Measurements from ENCODE around the gene CARMIL1.
A peak's percentile ranks its signal among the peaks of the same experiment; 100 is the strongest.

The CARMIL1 gene

DNA sequence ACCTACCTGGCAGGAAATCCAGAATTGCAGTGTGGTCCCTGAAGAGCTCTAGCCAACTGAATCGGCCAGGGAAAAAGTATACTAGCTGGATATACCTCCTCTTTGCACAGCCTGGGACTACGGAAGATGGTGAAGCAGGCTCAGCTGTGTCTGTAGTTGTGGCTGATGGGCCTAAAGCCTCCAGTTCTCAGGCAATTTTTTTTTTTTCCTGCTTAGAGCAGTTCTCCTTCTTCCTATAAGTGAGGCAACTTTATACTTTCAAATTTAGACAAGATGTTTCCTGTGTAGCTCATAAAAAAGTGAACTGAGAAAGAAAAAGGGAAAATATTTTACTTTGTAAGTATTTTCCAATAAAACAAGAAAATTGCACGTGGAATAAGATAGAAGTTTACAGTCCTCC lies 172.9 kb downstream of the CARMIL1 start:
- no peak overlapping the region for H3K9ac ChIP-seq (ENCODE audit: low read depth, low read length)
- no peaks in the 10 kb centered on the region for H3K27me3 ChIP-seq (ENCODE audit: control insufficient read depth, insufficient read depth, low read length)
- H3K4me1 ChIP-seq (ENCODE audit: control insufficient read depth, insufficient read depth, low read length) = peaks cover 2% of the 10 kb centered on the region
- H3K4me3 ChIP-seq (ENCODE audit: low read length) = no peak overlapping the region
- no peaks in the 10 kb centered on the region for H3K9me3 ChIP-seq (replicated peaks; ENCODE audit: low read length)
- no peak overlapping the region for H3K4me2 ChIP-seq (ENCODE audit: low read length)
- no peaks in the 10 kb centered on the region for H3K36me3 ChIP-seq (ENCODE audit: insufficient read depth, low read length)

DNA sequence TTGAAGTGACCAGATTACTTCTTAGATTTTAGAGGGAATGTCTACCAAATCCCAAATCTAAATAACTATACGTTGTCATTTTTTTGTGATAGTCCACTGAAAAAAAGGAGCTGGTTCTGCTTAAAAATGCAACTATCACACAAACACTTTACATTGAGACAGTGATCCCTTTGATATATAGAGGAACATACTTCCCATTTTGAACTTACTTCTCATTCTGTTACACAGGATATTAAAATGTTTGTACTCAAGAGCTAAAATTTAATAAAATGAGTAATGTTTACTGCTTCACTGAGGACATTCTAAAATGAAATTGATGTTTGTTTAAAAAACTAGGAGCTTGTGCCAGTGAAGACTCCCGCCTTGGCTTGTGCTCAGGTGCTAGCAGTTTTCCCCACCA lies 174.1 kb downstream of the CARMIL1 start:
- H3K4me1 ChIP-seq (ENCODE audit: control insufficient read depth, insufficient read depth, low read length) = peaks cover 7% of the 10 kb centered on the region
- no peak overlapping the region for H3K4me3 ChIP-seq (ENCODE audit: low read length)
- no peaks in the 10 kb centered on the region for H3K36me3 ChIP-seq (ENCODE audit: insufficient read depth, low read length)
- no peak overlapping the region for H3K4me2 ChIP-seq (ENCODE audit: low read length)
- no peak overlapping the region for H3K9ac ChIP-seq (ENCODE audit: low read depth, low read length)
- no peaks in the 10 kb centered on the region for H3K27me3 ChIP-seq (ENCODE audit: control insufficient read depth, insufficient read depth, low read length)
- H3K9me3 ChIP-seq (replicated peaks; ENCODE audit: low read length) = no peaks in the 10 kb centered on the region

DNA sequence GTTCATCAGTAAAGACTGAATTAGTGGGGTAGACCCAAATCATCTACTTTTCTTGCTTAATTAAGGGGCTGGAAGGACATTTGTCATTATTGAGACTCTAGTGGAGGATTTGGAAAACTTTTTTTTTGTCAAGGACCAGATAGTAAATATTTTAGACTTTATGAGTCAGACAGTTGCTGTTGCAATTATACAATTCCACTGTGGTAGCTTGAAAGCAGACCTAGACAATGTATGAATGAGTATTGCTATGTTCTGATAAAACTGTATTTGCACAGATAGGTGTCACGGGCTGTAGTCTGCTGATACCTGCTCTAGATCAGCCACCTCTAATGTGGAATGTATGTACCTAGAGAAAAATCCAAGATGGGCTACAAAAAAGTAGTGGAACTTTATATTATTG lies 175.0 kb downstream of the CARMIL1 start:
- no peaks in the 10 kb centered on the region for H3K36me3 ChIP-seq (ENCODE audit: insufficient read depth, low read length)

DNA sequence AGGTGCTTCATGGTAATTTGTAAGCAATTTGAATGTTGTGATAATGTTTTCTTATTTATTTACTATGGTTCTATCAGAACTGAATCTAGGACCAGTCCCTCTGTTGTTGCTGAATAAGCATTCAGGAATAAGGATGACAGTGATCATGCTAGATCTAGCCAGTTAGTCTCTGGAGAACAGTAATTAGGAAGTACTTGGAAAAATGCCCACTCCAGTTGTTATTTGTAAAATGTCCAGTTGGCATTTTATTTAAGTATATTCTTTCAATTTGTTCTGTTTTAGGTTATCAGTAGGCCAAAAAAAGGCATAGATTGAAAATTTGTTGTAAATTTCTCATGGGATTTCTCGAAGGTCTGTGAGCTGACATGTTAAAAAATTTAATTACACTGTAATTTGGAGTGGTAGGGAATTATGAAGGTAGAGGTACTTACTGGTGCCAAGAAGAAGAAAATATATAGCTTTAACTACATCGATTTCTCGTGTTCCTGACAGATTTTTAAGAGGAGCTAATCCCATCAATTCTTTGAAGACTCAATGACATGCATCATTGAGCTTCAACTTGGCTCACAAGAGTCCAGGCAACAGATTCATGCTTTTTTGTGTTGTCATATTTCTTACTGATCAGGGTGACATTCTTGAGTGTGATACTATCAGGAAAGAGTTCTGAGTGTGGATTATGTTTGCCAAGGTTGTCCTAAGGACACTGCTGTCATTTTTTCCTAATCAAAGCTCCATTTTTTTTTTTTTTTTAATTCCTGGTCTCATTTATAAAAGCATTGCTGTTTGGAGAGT lies 177.3 kb downstream of the CARMIL1 start:
- no peak overlapping the region for H3K9ac ChIP-seq (ENCODE audit: low read depth, low read length)
- no peaks in the 10 kb centered on the region for H3K9me3 ChIP-seq (replicated peaks; ENCODE audit: low read length)
- no peaks in the 10 kb centered on the region for H3K27me3 ChIP-seq (ENCODE audit: control insufficient read depth, insufficient read depth, low read length)
- no peak overlapping the region for H3K4me3 ChIP-seq (ENCODE audit: low read length)
- no peak overlapping the region for H3K4me2 ChIP-seq (ENCODE audit: low read length)
- H3K36me3 ChIP-seq (ENCODE audit: insufficient read depth, low read length) = no peaks in the 10 kb centered on the region
- peaks cover 13% of the 10 kb centered on the region for H3K4me1 ChIP-seq (ENCODE audit: control insufficient read depth, insufficient read depth, low read length)

More for the DNA sequence above, 175.0 kb downstream of the CARMIL1 start:
- no peak overlapping the region for H3K9ac ChIP-seq (ENCODE audit: low read depth, low read length)
- no peak overlapping the region for H3K4me2 ChIP-seq (ENCODE audit: low read length)
- H3K9me3 ChIP-seq (replicated peaks; ENCODE audit: low read length) = no peaks in the 10 kb centered on the region
- H3K27me3 ChIP-seq (ENCODE audit: control insufficient read depth, insufficient read depth, low read length) = no peaks in the 10 kb centered on the region
- no peak overlapping the region for H3K4me3 ChIP-seq (ENCODE audit: low read length)
- H3K4me1 ChIP-seq (ENCODE audit: control insufficient read depth, insufficient read depth, low read length) = peaks cover 13% of the 10 kb centered on the region

DNA sequence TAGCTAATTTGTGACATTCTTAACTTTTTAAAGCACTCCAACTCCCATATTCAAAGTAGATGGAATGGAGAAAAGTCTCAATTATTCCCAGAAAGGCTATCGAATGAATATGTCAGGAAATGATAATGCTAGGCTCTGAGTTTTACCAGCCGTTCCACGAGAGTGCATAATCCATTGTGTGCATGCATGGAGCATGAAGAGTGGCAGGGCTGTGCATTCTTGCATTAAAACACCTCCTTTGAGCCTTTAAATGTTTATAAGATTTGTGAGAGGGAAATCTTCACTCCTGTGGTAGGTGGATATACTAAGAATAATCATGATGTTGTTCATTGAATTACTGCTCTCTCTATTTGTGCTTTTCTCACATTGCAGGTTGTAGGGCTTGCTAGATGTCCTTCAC lies 178.3 kb downstream of the CARMIL1 start:
- H3K4me2 ChIP-seq (ENCODE audit: low read length) = no peak overlapping the region
- no peaks in the 10 kb centered on the region for H3K9me3 ChIP-seq (replicated peaks; ENCODE audit: low read length)
- no peaks in the 10 kb centered on the region for H3K27me3 ChIP-seq (ENCODE audit: control insufficient read depth, insufficient read depth, low read length)
- no peak overlapping the region for H3K9ac ChIP-seq (ENCODE audit: low read depth, low read length)
- no peak overlapping the region for H3K4me3 ChIP-seq (ENCODE audit: low read length)
- no peaks in the 10 kb centered on the region for H3K36me3 ChIP-seq (ENCODE audit: insufficient read depth, low read length)
- H3K4me1 ChIP-seq (ENCODE audit: control insufficient read depth, insufficient read depth, low read length) = peaks cover 13% of the 10 kb centered on the region

DNA sequence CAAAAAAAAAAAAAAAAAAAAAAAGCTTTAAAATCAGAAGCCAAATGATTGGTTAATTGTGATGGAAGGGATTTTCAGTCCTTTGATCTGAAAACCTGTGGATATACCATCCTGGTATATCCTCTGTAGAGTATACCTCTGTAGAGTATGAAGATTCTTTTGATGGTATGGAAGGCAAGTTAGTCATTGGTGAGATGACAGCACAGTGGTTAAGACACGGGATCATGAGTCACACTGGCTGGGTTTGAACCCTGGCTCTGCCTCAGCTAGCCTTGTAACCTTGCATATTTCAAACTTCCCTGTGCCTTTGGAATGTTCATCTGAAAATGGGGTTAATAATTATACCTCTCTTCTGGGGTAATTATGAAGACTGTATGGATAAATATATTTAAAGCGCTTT lies 179.3 kb downstream of the CARMIL1 start:
- Histone ChIP-seq H3K9ac (ENCODE audit: low read depth, low read length) (no peak overlapping the region), H3K4me2 (ENCODE audit: low read length) (peak overlapping the region; percentile 24), H3K36me3 (ENCODE audit: insufficient read depth, low read length) (no peaks in the 10 kb centered on the region), H3K4me3 (ENCODE audit: low read length) (no peak overlapping the region), H3K9me3 (replicated peaks; ENCODE audit: low read length) (no peaks in the 10 kb centered on the region), H3K4me1 (ENCODE audit: control insufficient read depth, insufficient read depth, low read length) (peaks cover 13% of the 10 kb centered on the region), H3K27me3 (ENCODE audit: control insufficient read depth, insufficient read depth, low read length) (no peaks in the 10 kb centered on the region)

DNA sequence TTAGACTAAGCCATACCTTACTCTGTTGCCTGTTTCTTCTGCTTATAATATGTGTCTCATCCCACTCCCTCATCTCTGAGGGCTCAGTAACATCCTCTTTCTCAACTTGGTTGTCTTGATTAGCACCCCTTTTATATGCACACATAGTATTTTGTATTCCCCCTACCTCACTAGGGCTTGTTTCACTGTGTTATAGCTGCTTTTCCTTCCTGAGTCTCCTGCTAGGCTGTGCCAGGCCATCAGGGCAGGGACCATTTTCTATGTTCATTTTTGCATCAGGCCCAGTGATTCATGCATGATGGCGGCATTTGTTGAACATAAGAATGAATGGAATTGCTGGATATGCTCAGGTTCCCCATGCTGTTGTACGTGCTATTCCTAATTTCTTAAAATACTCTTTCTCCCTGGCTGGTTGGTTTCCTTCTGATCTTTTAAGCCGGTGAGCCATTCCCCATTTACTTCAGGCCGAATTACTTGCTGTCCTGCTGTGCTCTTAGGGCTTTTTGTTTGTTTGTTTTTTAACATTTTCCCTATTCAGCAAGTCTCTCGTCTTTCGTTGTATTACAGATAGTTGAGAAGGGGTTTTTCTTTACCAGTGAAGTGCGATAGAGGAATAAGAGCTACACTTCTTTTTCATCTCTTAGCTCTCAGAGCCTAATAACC lies 183.2 kb downstream of the CARMIL1 start:
- no peaks in the 10 kb centered on the region for H3K36me3 ChIP-seq (ENCODE audit: insufficient read depth, low read length)
- no peaks in the 10 kb centered on the region for H3K27me3 ChIP-seq (ENCODE audit: control insufficient read depth, insufficient read depth, low read length)
- no peak overlapping the region for H3K4me3 ChIP-seq (ENCODE audit: low read length)
- H3K4me2 ChIP-seq (ENCODE audit: low read length) = no peak overlapping the region
- H3K4me1 ChIP-seq (ENCODE audit: control insufficient read depth, insufficient read depth, low read length) = peaks cover 11% of the 10 kb centered on the region
- no peak overlapping the region for H3K9ac ChIP-seq (ENCODE audit: low read depth, low read length)
- no peaks in the 10 kb centered on the region for H3K9me3 ChIP-seq (replicated peaks; ENCODE audit: low read length)

DNA sequence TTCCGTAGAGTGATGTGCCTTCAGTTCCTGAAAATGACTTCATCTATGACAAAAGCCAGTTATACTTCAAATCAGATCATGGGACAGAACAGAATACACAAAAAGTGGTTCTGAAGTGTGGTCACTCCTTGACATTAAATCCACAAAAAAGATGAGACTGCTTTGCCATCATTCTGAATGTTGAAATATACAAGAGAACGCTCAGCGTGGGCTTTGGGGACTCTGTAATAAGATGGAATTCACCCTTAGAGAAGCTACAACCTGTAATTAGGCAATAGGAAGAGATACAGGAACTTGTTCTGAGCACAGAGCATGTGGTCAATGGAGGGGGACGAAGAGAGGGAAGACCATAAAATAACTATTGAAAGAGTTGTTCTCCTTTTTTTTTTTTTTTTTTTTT lies 184.3 kb downstream of the CARMIL1 start:
- Histone ChIP-seq H3K4me1 (ENCODE audit: control insufficient read depth, insufficient read depth, low read length) (peaks cover 5% of the 10 kb centered on the region), H3K4me3 (ENCODE audit: low read length) (no peak overlapping the region), H3K9me3 (replicated peaks; ENCODE audit: low read length) (no peaks in the 10 kb centered on the region), H3K9ac (ENCODE audit: low read depth, low read length) (no peak overlapping the region), H3K4me2 (ENCODE audit: low read length) (no peak overlapping the region), H3K36me3 (ENCODE audit: insufficient read depth, low read length) (no peaks in the 10 kb centered on the region), H3K27me3 (ENCODE audit: control insufficient read depth, insufficient read depth, low read length) (no peaks in the 10 kb centered on the region)

DNA sequence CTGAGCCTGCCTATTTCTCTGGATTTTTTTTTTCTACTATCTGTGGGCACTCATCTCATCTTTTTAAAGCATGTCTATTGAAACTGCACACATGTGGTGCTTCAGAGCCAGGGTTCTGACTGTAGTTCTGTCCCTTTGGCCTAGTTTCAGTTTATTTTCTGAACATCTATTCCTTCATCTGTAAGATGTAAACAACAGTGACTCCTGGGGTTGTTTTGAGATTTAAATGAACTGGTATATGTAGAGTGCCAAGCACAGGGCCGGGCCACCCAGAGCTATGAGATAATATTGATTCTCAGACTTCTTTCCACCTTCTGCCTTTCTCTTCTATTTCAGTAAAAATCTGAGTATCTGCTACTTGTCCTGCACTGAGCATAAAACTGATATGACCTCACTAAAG lies 185.1 kb downstream of the CARMIL1 start:
- H3K4me2 ChIP-seq (ENCODE audit: low read length) = no peak overlapping the region
- no peaks in the 10 kb centered on the region for H3K27me3 ChIP-seq (ENCODE audit: control insufficient read depth, insufficient read depth, low read length)
- no peaks in the 10 kb centered on the region for H3K9me3 ChIP-seq (replicated peaks; ENCODE audit: low read length)
- H3K36me3 ChIP-seq (ENCODE audit: insufficient read depth, low read length) = no peaks in the 10 kb centered on the region
- H3K4me3 ChIP-seq (ENCODE audit: low read length) = no peak overlapping the region
- no peaks in the 10 kb centered on the region for H3K4me1 ChIP-seq (ENCODE audit: control insufficient read depth, insufficient read depth, low read length)
- H3K9ac ChIP-seq (ENCODE audit: low read depth, low read length) = no peak overlapping the region

DNA sequence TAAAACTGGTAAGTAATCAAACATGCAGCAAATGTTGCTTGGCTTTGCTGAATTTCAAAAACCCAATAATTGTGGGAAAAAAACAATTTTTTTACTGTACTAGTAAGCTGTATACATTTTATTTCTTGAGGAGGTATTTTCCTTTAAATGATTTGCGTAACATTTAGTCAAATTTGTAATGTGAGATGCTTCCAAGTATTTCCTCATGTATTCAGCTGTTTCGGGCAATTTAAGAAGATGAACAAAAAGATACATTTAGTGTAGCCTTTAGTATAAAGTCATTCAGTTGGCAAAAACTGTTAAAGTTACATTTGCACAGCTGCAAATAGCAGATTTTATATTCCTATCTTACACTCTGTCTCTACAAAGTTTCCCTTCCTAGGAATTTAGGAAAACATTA lies 186.8 kb downstream of the CARMIL1 start:
- Histone ChIP-seq H3K9ac (ENCODE audit: low read depth, low read length) (no peak overlapping the region), H3K36me3 (ENCODE audit: insufficient read depth, low read length) (no peaks in the 10 kb centered on the region), H3K27me3 (ENCODE audit: control insufficient read depth, insufficient read depth, low read length) (no peaks in the 10 kb centered on the region), H3K4me1 (ENCODE audit: control insufficient read depth, insufficient read depth, low read length) (no peaks in the 10 kb centered on the region), H3K4me2 (ENCODE audit: low read length) (peak overlapping the region; percentile 6), H3K4me3 (ENCODE audit: low read length) (no peak overlapping the region), H3K9me3 (replicated peaks; ENCODE audit: low read length) (no peaks in the 10 kb centered on the region)

DNA sequence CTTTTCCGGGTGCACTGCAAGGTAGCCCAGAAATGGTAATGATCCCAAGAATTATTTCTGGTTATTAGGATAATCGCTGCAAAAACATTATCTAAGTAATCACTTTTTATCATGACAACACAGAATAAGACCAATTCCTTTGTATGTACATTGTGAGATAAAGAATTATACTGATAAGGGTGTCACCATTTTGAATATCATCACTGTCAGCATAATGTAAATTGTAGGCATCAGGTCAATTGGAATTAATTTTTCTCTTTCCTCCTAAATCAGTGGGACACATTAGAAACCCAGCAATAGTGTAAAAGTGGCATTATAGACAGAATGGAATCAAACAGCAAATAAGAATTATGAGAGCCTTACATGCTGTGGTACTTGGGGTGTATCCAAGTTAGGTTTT lies 189.7 kb downstream of the CARMIL1 start:
- no peak overlapping the region for H3K9ac ChIP-seq (ENCODE audit: low read depth, low read length)
- no peaks in the 10 kb centered on the region for H3K27me3 ChIP-seq (ENCODE audit: control insufficient read depth, insufficient read depth, low read length)
- no peak overlapping the region for H3K4me3 ChIP-seq (ENCODE audit: low read length)
- H3K4me1 ChIP-seq (ENCODE audit: control insufficient read depth, insufficient read depth, low read length) = no peaks in the 10 kb centered on the region
- H3K9me3 ChIP-seq (replicated peaks; ENCODE audit: low read length) = no peaks in the 10 kb centered on the region
- no peak overlapping the region for H3K4me2 ChIP-seq (ENCODE audit: low read length)
- H3K36me3 ChIP-seq (ENCODE audit: insufficient read depth, low read length) = no peaks in the 10 kb centered on the region

All from skeletal muscle satellite cell (primary cell).